BJ (cell line): ENCODE data around the gene CLMP. TPM values are rescaled to one million over a fixed set of nuclear protein-coding genes. Genes with fewer than 3 reads are reported as not detected.

Source experiments
- CTCF ChIA-PET: fragments of 350-600 bp; formaldehyde crosslinking; extraction: SDS; loops from one replicate; lab custom pipeline; 2021; ENCODE audit warnings: antibody characterized with exemption, inconsistent platforms; lab: Yijun Ruan, JAX
- POLR2A ChIA-PET: fragments of 300-600 bp; sonication (Branson Sonifier 250); formaldehyde crosslinking; extraction: SDS; loops from one replicate; lab custom pipeline; 2021; ENCODE audit warnings: antibody characterized with exemption; lab: Charles Lee
- DNase-seq: peaks from one replicate; pipeline ENCODE4 v3.0.0-alpha.2; 2011; ENCODE audit warnings: low read depth
- H3K27me3 ChIP-seq: 2 replicates; pipeline ENCODE4 v1.6.0; 2011; ENCODE audit warnings: low read length; ENCODE audit not compliant: control insufficient read depth, insufficient read depth
- H3K36me3 ChIP-seq: 2 replicates; pipeline ENCODE4 v1.5.1; 2011; ENCODE audit warnings: low read length; ENCODE audit not compliant: control insufficient read depth, insufficient read depth
- H3K4me3 ChIP-seq: 2 replicates; pipeline ENCODE4 v1.5.1; 2011; ENCODE audit warnings: low read depth, mild to moderate bottlenecking, control low read depth, low read length
- CTCF ChIP-seq: IDR thresholded peaks from 2 replicates; pipeline ENCODE4 v1.5.1; 2011; ENCODE audit warnings: low read depth, mild to moderate bottlenecking, control low read depth, inconsistent platforms, low read length, moderate library complexity; ENCODE audit not compliant: insufficient read depth
- polyA plus RNA-seq: library from polyadenylated mRNA; depleted of rRNA; stranded (reverse); fragments of >200 nt; gene quantifications from 2 replicates; pipeline ENCODE4 v1.2.3, GENCODE V29; 2011

The CLMP gene
- polyA plus RNA-seq, 1 experiment = 219 TPM

- POLR2A ChIA-PET = no interaction called here
- Histone ChIP-seq H3K4me3 (no peak overlapping the region), H3K27me3 (no peaks in the 10 kb centered on the region), H3K36me3 (no peaks in the 10 kb centered on the region)
- DNase-seq = no peak
- no peak for TF ChIP-seq CTCF
- CTCF ChIA-PET = interaction anchor here (0.6 to 3.7 kb wide), 3 partner anchors 12 to 551 kb away, joined by 3 to 7 read pairs (median 3); no protein-coding TSS in a partner anchor
These were observed 23.4 kb upstream of the CLMP start for GRCh38 chr11:123218451-123218850.

GRCh38 chr11:123217897-123218296 lies 22.8 kb upstream of the CLMP start:
- ChIA-PET POLR2A (interaction anchor here (1.0 kb wide), 1 partner anchor 9 kb away, joined by 3 read pairs; no protein-coding TSS in a partner anchor), CTCF (interaction anchor here (0.6 to 3.7 kb wide), 4 partner anchors 13 to 552 kb away, joined by 3 to 7 read pairs (median 3); no protein-coding TSS in a partner anchor)
- Histone ChIP-seq H3K36me3 (no peaks in the 10 kb centered on the region), H3K4me3 (no peak overlapping the region), H3K27me3 (no peaks in the 10 kb centered on the region)
- TF ChIP-seq CTCF = no peak
- no peak for DNase-seq

DNA sequence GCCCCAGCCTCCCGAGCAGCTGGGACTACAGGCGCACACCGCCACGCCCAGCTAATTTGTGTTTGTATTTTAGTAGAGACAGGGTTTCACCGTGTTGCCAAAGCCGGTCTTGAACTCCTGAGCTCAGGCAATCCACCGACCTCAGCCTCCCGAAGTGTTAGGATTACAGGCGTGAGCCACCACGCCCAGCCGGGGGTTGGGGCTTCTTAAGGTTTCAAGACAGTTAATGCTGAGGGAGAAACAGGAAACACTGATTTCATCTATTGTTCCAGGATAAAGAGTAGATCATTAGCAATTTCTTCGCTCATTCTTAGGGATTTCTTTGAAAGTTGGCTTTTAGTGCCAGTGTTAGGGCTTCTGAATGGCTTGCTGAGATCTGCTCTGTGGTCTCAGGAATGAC lies 21.2 kb upstream of the CLMP start:
- no peaks in the 10 kb centered on the region for H3K36me3 ChIP-seq
- no peaks in the 10 kb centered on the region for H3K27me3 ChIP-seq
- no peak for TF ChIP-seq CTCF
- ChIA-PET CTCF (no interaction called here), POLR2A (no interaction called here)
- H3K4me3 ChIP-seq = no peak overlapping the region
- DNase-seq = no peak

GRCh38 chr11:123214940-123215339 lies 19.9 kb upstream of the CLMP start:
- no peak overlapping the region for H3K4me3 ChIP-seq
- no peaks in the 10 kb centered on the region for H3K27me3 ChIP-seq
- no peaks in the 10 kb centered on the region for H3K36me3 ChIP-seq
- ChIA-PET POLR2A (no interaction called here), CTCF (no interaction called here)
- TF ChIP-seq CTCF = no peak
- no peak for DNase-seq

GRCh38 chr11:123214396-123214795 lies 19.3 kb upstream of the CLMP start:
- CTCF ChIA-PET = no interaction called here
- Histone ChIP-seq H3K4me3 (no peak overlapping the region), H3K36me3 (no peaks in the 10 kb centered on the region), H3K27me3 (no peaks in the 10 kb centered on the region)
- no peak for DNase-seq
- no peak for TF ChIP-seq CTCF
- POLR2A ChIA-PET = no interaction called here
